ENCODE results near the gene CTIF.
A peak's percentile ranks its signal among the peaks of the same experiment; 100 is the strongest.

- TF ChIP-seq CTCF (IDR thresholded peaks at IDR 0.05; ENCODE audit: low read depth, low read length, missing input control) (peak; percentile 19), YY1 (IDR thresholded peaks at IDR 0.05) (no peak), TAF1 (conservative IDR thresholded peaks at IDR 0.05) (no peak), HNF4G (IDR thresholded peaks at IDR 0.05) (no peak), EGR1 (IDR thresholded peaks at IDR 0.05; ENCODE audit: low read depth in 2 of 2) (no peak), FOXA1 (IDR thresholded peaks at IDR 0.05) (no peak), JUND (IDR thresholded peaks at IDR 0.05) (no peak), ATF3 (IDR thresholded peaks at IDR 0.05) (no peak), REST (IDR thresholded peaks at IDR 0.05) (no peak), GABPA (IDR thresholded peaks at IDR 0.05 in 1 of 2, conservative IDR thresholded peaks at IDR 0.05 in 1 of 2) (no peak), RAD21 (IDR thresholded peaks at IDR 0.05) (peak in 1 of 2 donors; percentile 46), RXRA (IDR thresholded peaks at IDR 0.05) (peak; percentile 37 to 64)
Observed at GRCh38 chr18:48777744-48778116, 238.9 kb downstream of the CTIF start.

Data from liver (tissue), 3 donors.